ENCODE measurements around the gene UPF3B. TPM values are rescaled to one million over a fixed set of nuclear protein-coding genes. Genes with fewer than 3 reads are reported as not detected.
A peak's percentile ranks its signal among the peaks of the same experiment; 100 is the strongest.

The UPF3B gene
- total and polyA plus RNA-seq, 9 of the 15 experiments (the other 6 are each of a cell fraction or from before 2014, with no cell fraction given) = 17.6 to 57.0 (median 32.3) TPM

DNA sequence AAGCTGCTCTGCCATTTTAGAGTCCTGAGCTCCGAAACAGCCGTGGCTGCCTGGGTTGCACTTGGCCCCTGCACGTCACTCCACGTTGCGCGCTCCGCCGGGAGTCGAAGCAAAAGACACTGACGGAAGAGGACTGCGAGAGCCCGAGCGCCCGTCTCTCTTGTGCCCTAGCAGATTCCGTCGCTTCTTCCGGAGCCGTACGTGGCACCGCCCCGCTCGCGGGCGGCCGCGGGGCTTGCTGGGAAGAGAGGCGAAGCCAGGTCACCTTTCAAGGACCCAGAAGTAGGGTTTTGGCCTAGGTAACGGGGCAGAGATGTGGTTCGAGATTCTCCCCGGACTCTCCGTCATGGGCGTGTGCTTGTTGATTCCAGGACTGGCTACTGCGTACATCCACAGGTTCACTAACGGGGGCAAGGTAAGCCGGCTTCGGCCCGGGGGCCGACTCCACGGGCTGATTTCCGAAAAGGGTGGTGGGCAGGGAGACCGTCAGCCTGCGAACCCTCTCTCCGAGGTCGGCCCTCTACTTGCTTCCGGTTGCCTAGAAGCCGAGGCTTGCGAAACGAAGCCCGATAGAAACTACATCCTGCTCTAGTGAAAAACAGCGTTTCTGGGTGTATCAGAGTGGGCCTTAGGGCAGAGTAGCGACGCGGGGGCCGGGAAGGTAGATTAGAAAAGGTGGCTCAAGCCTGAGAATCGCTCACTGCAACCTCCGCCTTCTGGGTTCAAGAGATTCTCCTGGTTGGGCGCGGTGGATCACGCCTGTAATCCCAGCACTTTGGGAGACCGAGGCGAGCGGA is 19.0 kb upstream of the UPF3B start, which contains the start of the genes NDUFA1 and RNF113A (continued):
- TF ChIP-seq ZNF79 (CRISPR knock-in tag; IDR thresholded peaks at IDR 0.05; ENCODE audit: low read depth) = no peak
- no peak for TF ChIP-seq GTF2E2 (tag; IDR thresholded peaks at IDR 0.05)
- no peak for TF ChIP-seq CSDE1 (IDR thresholded peaks at IDR 0.05)
- TF ChIP-seq ZNF764 (CRISPR knock-in tag; IDR thresholded peaks at IDR 0.05; ENCODE audit: low read depth) = no peak
- TF ChIP-seq, protein P1, sequence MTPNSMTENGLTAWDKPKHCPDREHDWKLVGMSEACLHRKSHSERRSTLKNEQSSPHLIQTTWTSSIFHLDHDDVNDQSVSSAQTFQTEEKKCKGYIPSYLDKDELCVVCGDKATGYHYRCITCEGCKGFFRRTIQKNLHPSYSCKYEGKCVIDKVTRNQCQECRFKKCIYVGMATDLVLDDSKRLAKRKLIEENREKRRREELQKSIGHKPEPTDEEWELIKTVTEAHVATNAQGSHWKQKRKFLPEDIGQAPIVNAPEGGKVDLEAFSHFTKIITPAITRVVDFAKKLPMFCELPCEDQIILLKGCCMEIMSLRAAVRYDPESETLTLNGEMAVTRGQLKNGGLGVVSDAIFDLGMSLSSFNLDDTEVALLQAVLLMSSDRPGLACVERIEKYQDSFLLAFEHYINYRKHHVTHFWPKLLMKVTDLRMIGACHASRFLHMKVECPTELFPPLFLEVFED (CRISPR knock-in tag; conservative IDR thresholded peaks at IDR 0.05) = no peak
- TF ChIP-seq GATAD2A (IDR thresholded peaks at IDR 0.05) = no peak
- TF ChIP-seq ZNF785 (CRISPR knock-in tag; IDR thresholded peaks at IDR 0.05) = no peak
- TF ChIP-seq, protein P2, sequence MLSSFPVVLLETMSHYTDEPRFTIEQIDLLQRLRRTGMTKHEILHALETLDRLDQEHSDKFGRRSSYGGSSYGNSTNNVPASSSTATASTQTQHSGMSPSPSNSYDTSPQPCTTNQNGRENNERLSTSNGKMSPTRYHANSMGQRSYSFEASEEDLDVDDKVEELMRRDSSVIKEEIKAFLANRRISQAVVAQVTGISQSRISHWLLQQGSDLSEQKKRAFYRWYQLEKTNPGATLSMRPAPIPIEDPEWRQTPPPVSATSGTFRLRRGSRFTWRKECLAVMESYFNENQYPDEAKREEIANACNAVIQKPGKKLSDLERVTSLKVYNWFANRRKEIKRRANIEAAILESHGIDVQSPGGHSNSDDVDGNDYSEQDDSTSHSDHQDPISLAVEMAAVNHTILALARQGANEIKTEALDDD (IDR thresholded peaks at IDR 0.05) = no peak
- no peak for TF ChIP-seq MTA1 (IDR thresholded peaks at IDR 0.05; ENCODE audit: borderline replicate concordance)
- TF ChIP-seq CBX2 (IDR thresholded peaks at IDR 0.05; ENCODE audit: insufficient read depth, low read length, poor library complexity, severe bottlenecking) = no peak
- TF ChIP-seq, protein P3, sequence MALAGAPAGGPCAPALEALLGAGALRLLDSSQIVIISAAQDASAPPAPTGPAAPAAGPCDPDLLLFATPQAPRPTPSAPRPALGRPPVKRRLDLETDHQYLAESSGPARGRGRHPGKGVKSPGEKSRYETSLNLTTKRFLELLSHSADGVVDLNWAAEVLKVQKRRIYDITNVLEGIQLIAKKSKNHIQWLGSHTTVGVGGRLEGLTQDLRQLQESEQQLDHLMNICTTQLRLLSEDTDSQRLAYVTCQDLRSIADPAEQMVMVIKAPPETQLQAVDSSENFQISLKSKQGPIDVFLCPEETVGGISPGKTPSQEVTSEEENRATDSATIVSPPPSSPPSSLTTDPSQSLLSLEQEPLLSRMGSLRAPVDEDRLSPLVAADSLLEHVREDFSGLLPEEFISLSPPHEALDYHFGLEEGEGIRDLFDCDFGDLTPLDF (CRISPR knock-in tag; IDR thresholded peaks at IDR 0.05) = peak; percentile 62
- TF ChIP-seq, protein P4, sequence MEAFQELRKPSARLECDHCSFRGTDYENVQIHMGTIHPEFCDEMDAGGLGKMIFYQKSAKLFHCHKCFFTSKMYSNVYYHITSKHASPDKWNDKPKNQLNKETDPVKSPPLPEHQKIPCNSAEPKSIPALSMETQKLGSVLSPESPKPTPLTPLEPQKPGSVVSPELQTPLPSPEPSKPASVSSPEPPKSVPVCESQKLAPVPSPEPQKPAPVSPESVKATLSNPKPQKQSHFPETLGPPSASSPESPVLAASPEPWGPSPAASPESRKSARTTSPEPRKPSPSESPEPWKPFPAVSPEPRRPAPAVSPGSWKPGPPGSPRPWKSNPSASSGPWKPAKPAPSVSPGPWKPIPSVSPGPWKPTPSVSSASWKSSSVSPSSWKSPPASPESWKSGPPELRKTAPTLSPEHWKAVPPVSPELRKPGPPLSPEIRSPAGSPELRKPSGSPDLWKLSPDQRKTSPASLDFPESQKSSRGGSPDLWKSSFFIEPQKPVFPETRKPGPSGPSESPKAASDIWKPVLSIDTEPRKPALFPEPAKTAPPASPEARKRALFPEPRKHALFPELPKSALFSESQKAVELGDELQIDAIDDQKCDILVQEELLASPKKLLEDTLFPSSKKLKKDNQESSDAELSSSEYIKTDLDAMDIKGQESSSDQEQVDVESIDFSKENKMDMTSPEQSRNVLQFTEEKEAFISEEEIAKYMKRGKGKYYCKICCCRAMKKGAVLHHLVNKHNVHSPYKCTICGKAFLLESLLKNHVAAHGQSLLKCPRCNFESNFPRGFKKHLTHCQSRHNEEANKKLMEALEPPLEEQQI (IDR thresholded peaks at IDR 0.05) = no peak
- no peak for TF ChIP-seq ZEB2 (IDR thresholded peaks at IDR 0.05)
- TF ChIP-seq NEUROD1 (IDR thresholded peaks at IDR 0.05; ENCODE audit: borderline replicate concordance, low read depth, low read length, partially characterized antibody) = peak; percentile 23
- TF ChIP-seq, protein P5, sequence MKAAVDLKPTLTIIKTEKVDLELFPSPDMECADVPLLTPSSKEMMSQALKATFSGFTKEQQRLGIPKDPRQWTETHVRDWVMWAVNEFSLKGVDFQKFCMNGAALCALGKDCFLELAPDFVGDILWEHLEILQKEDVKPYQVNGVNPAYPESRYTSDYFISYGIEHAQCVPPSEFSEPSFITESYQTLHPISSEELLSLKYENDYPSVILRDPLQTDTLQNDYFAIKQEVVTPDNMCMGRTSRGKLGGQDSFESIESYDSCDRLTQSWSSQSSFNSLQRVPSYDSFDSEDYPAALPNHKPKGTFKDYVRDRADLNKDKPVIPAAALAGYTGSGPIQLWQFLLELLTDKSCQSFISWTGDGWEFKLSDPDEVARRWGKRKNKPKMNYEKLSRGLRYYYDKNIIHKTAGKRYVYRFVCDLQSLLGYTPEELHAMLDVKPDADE (conservative IDR thresholded peaks at IDR 0.05; ENCODE audit: control insufficient read depth, low read depth, low read length) = no peak
- TF ChIP-seq RAD51 (IDR thresholded peaks at IDR 0.05; ENCODE audit: borderline replicate concordance, low read depth) = no peak
- no peak for TF ChIP-seq FOXJ3 (CRISPR knock-in tag; IDR thresholded peaks at IDR 0.05)
